NCI-H2227 treated with DMSO at 0.1 percent for 48 hours (cell line): Measurements from ENCODE around the gene CHML.

ENCODE experiments used
- DNase-seq: peaks from one replicate; lab custom pipeline; 2025; lab: John Stamatoyannopoulos, UW

CHML gene

DNA sequence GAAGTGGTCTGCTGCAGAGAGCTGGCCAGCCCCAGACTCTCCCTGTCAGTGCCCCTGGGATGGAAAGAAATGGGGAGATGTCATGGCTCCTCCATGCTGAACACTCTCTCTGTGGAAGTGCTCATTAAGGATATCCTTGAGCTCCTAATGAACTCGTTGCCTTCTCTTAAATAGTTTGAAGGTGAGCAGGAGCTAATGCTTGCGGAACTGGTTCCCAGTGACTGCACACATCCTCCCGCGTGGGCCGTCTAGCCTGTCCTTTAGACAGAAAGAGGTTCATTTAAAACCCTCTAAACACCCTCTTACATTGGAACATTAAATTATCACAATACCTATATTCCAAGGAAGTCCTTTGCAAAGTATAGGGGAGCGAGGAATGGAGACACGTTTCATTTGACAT lies 6.0 kb upstream of the CHML start:
- no peak for DNase-seq

GRCh38 chr1:241645199-241645598 lies 5.0 kb upstream of the CHML start:
- DNase-seq: no peak

DNA sequence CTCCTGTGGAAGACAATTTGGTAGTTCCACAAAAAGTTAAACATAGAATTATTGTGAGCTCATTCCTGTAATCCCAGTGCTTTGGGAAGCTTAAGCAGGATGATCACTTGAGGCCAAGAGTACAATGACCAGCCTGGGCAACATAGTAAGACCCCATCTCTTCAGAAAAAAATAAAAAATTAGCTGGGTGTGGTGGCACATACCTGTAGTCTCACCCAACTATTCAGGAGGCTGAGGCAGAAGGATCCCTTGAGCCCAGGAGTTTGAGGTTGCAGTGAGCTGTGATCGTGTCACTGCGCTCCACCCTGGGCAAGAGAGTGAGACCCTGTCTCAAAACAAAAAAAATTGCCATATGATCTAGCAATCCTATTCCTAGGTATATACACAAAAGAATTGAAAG lies 4.1 kb upstream of the CHML start:
- DNase-seq: no peak

DNA sequence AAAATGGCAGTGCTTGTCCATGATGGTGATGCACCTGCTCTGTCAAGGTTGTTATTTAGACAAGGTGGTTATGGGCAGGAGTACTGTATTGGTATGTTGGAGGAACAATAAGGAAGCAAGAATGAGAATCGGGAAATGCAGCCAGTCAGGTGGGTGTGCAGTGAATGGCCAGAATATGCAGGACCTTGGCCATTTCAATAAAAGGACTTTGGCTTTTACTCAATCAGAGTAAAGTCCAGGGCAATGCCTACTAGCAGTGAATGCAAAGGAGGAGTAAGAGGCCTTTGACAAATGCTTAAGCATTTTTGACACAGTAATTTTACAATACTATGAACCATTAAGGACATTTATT lies 2.4 kb upstream of the CHML start:
- no peak for DNase-seq

DNA sequence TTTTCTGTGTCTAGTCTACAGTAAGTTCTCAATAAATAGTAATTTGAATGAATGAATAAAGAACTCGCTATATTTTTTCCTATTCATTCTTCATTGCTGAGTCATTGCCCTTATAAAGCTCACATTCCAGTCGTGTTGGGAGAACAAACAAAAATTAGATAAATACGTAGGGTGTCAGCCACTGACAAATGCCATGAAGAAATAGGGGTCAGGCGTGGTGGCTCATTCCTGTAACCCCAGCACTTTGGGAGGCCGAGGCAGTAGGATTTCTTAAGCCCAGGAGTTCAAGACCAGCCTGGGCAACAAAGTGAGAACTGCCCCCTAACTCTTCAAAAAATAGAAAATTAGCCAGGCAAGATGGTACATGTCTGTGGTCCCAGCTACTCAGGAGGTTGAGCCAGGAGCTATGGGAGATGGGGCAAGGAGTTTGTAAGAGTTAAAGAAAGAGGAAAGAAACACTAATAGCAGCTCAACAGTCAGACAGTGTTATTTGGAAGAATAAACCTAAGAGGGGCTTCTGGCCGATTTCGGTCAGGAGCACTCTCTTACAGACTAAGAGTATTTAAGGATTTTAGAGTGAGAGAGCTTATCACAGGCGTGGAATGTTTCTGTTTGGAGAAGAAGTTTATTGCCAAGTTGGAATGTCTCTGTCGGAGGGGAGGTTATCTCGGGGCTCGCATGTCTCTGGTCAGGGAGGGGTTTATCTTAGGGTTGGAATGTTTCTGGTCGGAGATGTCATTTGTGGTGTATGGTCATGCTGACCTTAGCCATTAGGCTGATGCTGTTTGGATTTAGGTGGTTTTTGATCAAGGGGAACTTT lies 1.8 kb upstream of the CHML start:
- no peak for DNase-seq

GRCh38 chr1:241640867-241641622 lies 876 bp upstream of the CHML start:
- DNase-seq: no peak

DNA sequence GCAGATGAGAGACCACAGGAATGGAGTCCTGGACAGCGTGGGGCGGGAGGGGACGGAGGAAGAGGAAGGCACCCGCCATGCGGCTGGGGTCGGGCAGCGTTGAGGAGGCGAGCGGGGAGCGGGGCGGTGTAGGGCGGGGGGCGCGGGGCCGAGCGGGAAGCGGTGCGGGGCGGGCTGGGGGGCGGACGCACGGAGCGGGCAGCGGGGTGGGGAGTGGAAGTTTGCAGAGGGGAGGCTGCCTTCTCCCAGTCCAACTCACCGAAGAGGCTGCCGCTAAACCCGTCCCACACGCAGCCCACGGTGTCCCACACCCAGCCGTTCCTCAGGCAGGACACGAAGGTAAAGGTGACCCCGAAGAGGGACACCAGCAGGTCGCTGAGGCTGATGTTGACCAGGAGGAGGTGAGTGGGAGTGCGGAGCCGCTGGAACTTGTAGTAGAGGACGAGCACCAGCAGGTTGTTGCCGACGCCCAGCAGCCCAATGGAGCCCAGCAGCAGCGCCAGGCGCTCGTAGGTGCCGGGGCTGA lies 483 bp downstream of the CHML start:
- peak; percentile 23 for DNase-seq

DNA sequence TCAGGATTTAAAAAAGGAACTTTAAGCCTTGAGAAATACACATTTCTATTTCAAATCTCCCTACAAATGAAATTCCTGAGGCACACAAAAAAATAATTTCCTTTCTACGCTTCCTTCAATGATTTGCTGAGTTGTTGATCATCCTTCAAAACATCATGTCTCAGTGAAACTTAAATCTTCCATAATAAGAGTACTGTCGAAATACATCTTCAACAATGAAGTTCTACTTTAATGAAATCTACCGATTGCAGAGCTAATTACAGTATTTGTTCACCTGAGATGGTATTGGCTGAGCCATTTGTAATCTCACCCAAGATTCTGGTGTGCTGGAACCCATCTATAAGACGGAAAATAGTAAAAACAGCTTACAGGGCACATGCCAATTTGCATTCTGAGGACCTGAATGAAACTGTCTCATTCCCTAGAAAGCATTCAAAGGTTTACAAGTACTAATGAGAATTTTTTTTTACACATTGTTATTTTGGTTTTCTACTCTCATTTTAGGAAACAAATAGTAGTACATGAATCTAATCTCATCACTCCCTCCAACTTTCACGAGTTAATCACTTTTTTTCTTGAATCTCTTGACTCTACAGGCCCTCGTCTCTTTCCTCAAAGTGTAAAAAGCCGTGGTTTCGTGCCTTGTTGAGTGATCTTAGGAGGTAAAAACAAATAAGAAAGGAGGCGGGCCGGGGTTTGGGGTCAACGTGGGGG lies 1.1 kb downstream of the CHML start:
- no peak for DNase-seq

DNA sequence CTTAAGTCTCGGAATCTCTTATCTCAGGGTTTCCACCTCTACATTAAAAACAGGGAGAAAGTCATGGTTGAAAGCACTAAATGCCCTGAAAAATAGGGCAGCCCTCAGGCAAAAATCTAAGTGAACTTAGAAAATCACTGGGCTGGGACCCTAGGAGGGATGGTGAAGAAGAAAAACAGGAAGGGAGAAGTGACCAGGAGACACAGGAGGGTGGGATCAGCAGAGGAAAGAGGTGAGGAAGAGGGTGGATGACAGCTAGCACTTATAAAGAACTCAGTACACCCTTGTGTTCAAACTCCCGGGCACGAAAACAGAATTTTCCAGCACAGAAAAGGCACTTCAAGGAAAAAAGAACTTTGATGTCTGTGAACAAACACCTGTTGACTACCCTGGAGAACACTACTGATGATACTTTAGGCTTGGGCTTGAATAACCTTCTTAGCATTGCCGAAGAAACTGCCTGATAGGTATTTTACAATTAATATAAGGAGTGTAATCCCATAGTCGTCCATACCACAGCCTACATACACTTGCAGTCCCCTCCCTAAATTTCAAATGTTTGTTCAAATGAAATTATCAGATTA lies 2.0 kb downstream of the CHML start:
- DNase-seq: no peak

GRCh38 chr1:241637604-241638003 lies 2.6 kb downstream of the CHML start:
- no peak for DNase-seq

- DNase-seq: no peak
Observed at GRCh38 chr1:241637046-241637590, 3.1 kb downstream of the CHML start.

GRCh38 chr1:241636291-241636690 lies 3.9 kb downstream of the CHML start:
- DNase-seq: no peak

- no peak for DNase-seq
Observed at GRCh38 chr1:241635556-241636152, 4.5 kb downstream of the CHML start.

DNA sequence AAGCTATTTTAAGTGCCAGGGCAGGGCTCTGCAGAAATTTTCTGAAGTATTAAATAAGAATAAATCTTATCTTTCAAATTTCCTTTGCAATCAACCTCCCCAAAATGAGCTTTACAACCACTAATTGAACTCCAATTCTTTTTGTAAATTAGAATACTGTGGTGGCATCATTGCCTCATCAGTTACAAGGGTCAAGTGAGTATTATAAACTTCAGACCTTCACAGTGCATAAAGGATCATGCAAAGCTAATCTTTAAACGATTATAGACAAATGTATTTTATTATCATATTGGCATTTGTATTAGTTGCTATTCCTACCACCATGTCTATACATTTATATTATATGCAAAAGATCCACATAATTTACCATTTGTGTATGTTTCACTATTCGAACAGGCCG lies 7.2 kb downstream of the CHML start:
- DNase-seq: no peak

DNA sequence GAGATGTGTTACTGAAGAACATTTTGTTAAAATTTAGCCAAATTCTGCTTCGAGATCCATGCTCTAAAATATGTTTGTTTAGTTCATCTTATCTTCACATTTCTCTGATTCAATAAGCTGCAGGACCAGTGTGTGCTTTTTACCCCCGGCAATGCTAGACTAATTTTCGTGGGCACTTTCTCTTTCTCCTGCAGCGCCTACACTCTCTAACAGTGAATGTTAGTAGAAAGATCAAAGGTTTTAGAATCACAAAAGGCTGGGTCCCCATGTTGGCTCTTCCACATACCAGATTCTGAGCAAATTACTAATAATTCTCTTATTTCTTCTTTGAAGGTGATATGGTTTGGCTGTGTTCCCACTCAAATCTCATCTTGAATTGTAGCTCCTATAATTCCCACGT lies 8.5 kb downstream of the CHML start:
- DNase-seq: no peak

DNA sequence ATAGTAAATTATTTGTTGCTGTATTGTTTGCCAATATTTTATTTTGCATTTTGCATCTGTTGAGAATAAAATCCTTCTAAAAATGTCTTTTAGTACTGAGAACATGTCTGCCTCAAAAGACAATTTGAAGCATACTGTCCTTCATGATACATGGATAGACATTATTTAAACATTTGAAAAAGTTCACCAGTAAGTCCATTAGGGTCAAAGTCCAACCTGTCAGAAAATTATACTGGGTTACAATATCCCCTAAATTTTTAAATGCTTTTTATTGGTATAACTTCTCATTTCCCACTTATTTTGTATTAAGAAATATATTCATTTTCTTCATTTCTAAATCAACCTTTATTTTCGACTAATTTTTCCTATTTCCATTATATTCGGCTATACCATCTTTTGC lies 9.3 kb downstream of the CHML start:
- no peak for DNase-seq

- DNase-seq: no peak
Observed at GRCh38 chr1:241630476-241630875, 9.7 kb downstream of the CHML start.

DNA sequence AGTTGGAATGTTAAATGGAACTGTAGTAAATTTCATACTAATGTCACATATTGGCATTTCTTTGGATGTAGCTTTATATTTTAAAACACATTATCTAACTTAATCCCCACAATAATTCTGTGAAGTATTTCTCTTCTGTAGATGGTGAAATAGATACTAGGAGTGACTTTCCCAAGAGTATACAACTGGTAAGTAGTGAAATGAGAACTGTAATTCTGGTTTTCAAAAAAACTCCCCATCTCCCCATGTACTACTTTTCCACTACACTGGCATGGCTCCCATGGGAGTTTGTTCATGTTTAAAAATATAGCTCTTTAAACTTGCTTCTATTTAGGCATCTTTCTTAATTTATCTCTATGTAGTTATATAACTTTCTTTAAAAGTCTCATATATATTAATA lies 10.2 kb downstream of the CHML start:
- DNase-seq: no peak

DNA sequence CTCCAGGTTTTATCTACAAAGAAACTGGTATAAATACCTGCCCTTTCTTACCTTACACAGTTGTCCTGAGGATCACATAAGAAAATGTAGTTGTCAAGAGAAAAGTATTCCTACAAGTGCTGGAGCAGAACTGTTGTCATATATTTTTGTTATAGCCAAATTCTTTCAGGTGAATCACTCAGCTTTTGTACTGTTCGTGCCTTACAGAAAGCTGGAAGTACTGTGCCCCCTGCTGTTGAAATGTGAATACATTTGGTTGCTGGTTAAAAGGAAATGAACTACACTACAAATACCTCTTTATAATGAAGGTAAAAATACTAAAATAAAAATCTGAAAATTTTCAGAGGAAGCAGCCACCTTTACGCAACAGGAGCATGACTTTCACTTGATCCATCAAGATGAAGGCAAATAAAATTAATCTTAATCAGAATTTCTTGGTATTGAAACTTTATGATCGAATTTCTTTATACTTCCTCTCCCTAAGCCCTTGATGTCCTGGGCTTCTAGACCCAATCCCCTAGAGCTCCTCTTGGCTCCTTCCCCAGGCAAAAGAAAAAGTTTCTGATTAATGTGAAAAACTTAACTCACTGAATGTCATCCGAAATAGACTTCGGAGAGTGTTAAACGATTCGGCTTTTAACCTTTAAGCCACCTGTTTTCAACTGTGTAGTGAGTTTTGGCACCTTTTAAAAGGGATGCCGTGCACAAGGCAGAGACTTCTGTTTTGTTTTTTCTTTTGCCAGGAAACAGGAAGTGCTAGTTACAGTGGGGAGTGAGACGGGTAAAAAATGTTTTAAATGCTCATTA lies 12.5 kb downstream of the CHML start:
- DNase-seq: peak; percentile 17

- no peak for DNase-seq
Observed at GRCh38 chr1:241624935-241625334, 15.2 kb downstream of the CHML start.

- DNase-seq: no peak
Observed at GRCh38 chr1:241622669-241623068, 17.5 kb downstream of the CHML start.
